Stimulated activated effector memory CD8-positive, alpha-beta T cell treated with anti-CD3 and anti-CD28 coated beads, Interleukin-12 subunit alpha, Interleukin-12 subunit beta, amount 100 ng/mL, for 72 hours (primary cell): Measurements from ENCODE around the gene GABBR2.
"Not testable (repeated sequence)": the region's sequence is repeated elsewhere in the genome, so short reads cannot be mapped to it uniquely, and the experiment has no call there.

Source experiments
- ATAC-seq: fragments of 150-1000 bp; cut with Tn5 transposase; 2 replicates; pipeline ENCODE4 v1.10.0; 2021
- DNase-seq, 2 donors: peaks; one replicate each; pipeline ENCODE4 v3.0.0; 2021 to 2022; ENCODE audit warnings: low spot score in 2 of 2
- H3K27ac Mint-ChIP-seq: one replicate; pipeline ENCODE4 v1.8.0; 2022; ENCODE audit warnings: mild to moderate bottlenecking, mixed read lengths
- H3K36me3 Mint-ChIP-seq: one replicate; pipeline ENCODE4 v1.8.0; 2022; ENCODE audit warnings: mild to moderate bottlenecking, mixed read lengths
- H3K4me1 Mint-ChIP-seq: one replicate; pipeline ENCODE4 v1.8.0; 2022; ENCODE audit warnings: mixed read lengths
- H3K4me3 Mint-ChIP-seq: one replicate; pipeline ENCODE4 v1.8.0; 2022; ENCODE audit warnings: mild to moderate bottlenecking, mixed read lengths
- H3K9me3 Mint-ChIP-seq: one replicate; pipeline ENCODE4 v1.8.0; 2022; ENCODE audit warnings: mixed read lengths

The GABBR2 gene

DNA sequence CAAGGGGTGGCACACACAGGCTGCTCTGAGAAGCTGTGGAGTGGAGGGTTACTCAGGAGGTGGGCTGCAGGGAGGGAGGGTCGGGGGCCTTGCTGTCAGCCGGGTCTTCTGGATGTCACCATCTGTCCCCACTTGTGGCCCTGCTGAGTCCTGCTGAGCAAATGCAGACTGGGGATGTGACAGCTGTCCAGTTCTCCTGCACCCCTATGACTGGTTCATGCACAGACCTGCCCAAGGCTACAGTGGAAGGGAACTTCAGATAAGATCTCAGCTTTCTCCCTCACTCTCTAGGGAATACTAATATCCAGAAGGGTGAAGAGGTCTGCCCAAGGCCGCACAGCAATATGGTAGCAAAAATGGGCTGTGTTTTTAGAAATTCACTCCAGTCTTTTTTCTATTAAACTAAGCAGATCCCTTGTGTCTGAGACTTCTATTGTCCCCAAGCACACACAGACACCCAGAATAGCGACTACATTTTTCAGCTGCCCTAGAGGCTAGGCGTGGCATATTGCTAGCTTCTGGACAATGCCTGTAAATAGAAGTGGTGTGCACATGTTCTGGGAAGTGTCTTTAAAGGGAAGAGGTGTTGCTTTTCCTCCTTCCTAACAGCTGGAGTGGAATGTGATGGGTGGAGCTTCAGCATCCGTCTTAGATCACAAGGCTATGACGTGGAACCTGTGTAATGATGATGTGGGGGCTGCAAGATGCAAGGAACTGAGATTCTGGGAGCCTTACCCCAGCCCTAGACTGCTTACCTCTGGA, 402.2 kb downstream of the GABBR2 start:
- DNase-seq, result no peak
- Mint-ChIP-seq H3K27ac (no peak overlapping the region), H3K9me3 (no peaks in the 10 kb centered on the region), H3K36me3 (no peaks in the 10 kb centered on the region), H3K4me1 (no peaks in the 10 kb centered on the region), H3K4me3 (no peak overlapping the region)
- ATAC-seq, result no peak

DNA sequence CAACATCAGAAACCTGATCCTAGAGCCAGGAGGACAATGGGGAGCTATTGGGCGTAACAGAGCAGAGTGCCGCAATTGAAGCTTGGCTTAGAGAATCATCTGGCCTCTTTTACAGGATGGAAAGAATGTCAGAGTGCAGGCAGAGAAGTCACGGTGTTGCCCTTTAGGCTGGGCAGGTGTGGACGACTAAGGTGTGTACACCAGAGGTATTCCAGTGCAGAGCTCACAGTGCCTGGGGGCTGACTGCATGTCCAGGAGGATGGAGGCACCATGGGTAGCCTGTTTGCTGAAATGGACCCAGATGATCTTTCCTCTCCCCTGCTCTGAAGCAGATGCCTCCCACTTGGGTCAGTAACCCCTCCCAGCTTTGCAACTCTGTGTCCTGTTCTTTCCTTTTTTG, 404.4 kb downstream of the GABBR2 start:
- Mint-ChIP-seq H3K27ac (no peak overlapping the region), H3K36me3 (no peaks in the 10 kb centered on the region)

GRCh38 chr9:98303633-98304125, 405.1 kb downstream of the GABBR2 start:
- Mint-ChIP-seq H3K36me3 (no peaks in the 10 kb centered on the region), H3K4me3 (no peak overlapping the region), H3K27ac (no peak overlapping the region), H3K4me1 (no peaks in the 10 kb centered on the region), H3K9me3 (no peaks in the 10 kb centered on the region)
- ATAC-seq, result no peak
- DNase-seq, result no peak

More for the DNA sequence above, 404.4 kb downstream of the GABBR2 start:
- Mint-ChIP-seq H3K4me3 (no peak overlapping the region), H3K4me1 (no peaks in the 10 kb centered on the region), H3K9me3 (no peaks in the 10 kb centered on the region)
- DNase-seq (no peak), ATAC-seq (no peak)

DNA sequence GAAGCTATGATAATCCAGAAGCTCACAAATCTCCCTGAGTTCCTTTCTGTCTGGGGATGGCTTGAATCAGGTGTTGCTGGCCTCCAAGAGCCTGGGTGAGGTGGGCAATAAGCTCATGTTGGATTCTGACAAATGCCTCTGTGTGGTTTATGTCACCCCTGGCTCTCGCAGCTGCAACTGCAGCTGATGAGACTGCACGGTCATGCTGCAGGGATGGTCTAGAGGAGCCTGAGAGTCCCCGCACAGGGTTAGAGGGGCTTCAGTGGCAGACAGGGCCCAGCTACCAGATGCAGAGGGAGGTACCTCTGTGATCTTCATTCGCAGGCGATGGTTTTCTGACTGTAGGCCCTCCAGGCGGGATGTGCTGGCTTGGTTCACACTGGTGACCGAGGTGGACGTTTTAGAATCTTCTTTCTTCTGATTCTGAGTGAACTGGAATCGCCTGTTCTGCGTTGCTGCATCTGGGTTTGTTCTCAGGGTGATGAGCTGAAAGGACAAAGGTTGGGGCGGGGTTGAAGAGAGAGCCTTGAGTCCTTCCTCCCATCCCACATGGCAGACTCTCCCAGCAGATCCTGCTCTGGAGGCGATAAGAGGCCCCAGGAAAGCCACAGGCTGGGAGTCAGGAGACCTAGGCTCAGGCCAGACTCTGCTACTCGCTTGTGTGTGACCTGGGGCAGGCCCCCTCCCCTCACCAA, 405.6 kb downstream of the GABBR2 start:
- Mint-ChIP-seq H3K4me1 (no peaks in the 10 kb centered on the region), H3K9me3 (no peaks in the 10 kb centered on the region), H3K4me3 (no peak overlapping the region), H3K36me3 (no peaks in the 10 kb centered on the region), H3K27ac (no peak overlapping the region)
- no peak for ATAC-seq
- no peak for DNase-seq

GRCh38 chr9:98302150-98302549, 406.6 kb downstream of the GABBR2 start:
- H3K9me3 Mint-ChIP-seq, result no peaks in the 10 kb centered on the region
- no peak for ATAC-seq

GRCh38 chr9:98300611-98301010, 408.1 kb downstream of the GABBR2 start:
- Mint-ChIP-seq H3K36me3 (no peaks in the 10 kb centered on the region), H3K4me1 (no peaks in the 10 kb centered on the region), H3K4me3 (no peak overlapping the region), H3K27ac (no peak overlapping the region), H3K9me3 (no peaks in the 10 kb centered on the region)
- ATAC-seq (no peak), DNase-seq (no peak)

More at GRCh38 chr9:98302150-98302549, 406.6 kb downstream of the GABBR2 start:
- DNase-seq, result no peak
- Mint-ChIP-seq H3K27ac (no peak overlapping the region), H3K4me1 (no peaks in the 10 kb centered on the region), H3K36me3 (no peaks in the 10 kb centered on the region), H3K4me3 (no peak overlapping the region)

DNA sequence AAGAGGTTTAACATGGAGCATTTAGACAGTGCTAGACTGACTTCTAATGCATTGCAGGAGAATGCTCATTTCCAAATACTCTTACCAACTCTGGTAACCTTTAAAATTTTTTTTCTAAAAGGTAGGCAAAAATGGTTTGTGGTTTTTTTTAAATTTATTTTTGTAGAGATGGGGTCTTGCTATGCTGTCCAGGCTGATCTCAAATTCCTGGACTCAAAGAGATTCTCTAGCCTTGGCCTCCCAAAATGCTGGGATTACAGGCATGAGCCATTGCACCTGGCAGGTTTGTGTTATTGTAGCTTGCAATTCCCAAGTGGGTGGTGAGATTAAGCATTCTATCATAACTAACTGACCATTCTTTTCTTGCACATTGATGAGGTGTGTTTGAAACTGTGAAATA, 410.3 kb downstream of the GABBR2 start:
- H3K4me1 Mint-ChIP-seq, result no peaks in the 10 kb centered on the region
- H3K4me3 Mint-ChIP-seq, result no peak overlapping the region
- no peaks in the 10 kb centered on the region for H3K36me3 Mint-ChIP-seq
- no peak for DNase-seq
- H3K9me3 Mint-ChIP-seq, result no peaks in the 10 kb centered on the region
- no peak for ATAC-seq
- no peak overlapping the region for H3K27ac Mint-ChIP-seq

DNA sequence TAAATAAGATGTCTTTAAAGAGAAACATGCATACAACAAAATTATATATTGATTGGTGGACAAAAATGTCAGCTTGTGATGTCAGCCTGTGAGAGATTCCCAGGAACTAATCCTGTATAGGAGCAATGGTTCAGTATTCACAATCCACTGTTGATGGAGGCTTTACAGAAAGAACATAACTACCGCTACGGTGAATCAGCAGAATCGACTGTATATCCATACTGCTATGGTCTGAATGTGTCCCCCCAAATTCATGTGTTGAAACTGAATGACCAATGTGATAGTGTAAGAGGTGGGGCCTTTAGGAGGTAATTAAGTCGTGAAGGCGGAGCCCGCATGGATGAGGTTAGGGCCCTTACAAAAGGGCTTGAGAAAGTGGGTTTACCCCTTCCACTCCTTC, 412.9 kb downstream of the GABBR2 start:
- no peak for ATAC-seq
- Mint-ChIP-seq H3K27ac (no peak overlapping the region), H3K36me3 (no peaks in the 10 kb centered on the region), H3K4me3 (no peak overlapping the region), H3K4me1 (no peaks in the 10 kb centered on the region), H3K9me3 (no peaks in the 10 kb centered on the region)
- DNase-seq, result no peak

GRCh38 chr9:98291820-98292219, 416.9 kb downstream of the GABBR2 start:
- H3K4me3 Mint-ChIP-seq, result no peak overlapping the region

GRCh38 chr9:98290411-98290810, 418.3 kb downstream of the GABBR2 start:
- DNase-seq (no peak), ATAC-seq (no peak)
- Mint-ChIP-seq H3K4me3 (no peak overlapping the region), H3K36me3 (no peaks in the 10 kb centered on the region), H3K9me3 (no peaks in the 10 kb centered on the region), H3K4me1 (no peaks in the 10 kb centered on the region), H3K27ac (no peak overlapping the region)

More at GRCh38 chr9:98291820-98292219, 416.9 kb downstream of the GABBR2 start:
- Mint-ChIP-seq H3K4me1 (no peaks in the 10 kb centered on the region), H3K27ac (no peak overlapping the region), H3K36me3 (no peaks in the 10 kb centered on the region), H3K9me3 (no peaks in the 10 kb centered on the region)
- DNase-seq (no peak), ATAC-seq (no peak)

DNA sequence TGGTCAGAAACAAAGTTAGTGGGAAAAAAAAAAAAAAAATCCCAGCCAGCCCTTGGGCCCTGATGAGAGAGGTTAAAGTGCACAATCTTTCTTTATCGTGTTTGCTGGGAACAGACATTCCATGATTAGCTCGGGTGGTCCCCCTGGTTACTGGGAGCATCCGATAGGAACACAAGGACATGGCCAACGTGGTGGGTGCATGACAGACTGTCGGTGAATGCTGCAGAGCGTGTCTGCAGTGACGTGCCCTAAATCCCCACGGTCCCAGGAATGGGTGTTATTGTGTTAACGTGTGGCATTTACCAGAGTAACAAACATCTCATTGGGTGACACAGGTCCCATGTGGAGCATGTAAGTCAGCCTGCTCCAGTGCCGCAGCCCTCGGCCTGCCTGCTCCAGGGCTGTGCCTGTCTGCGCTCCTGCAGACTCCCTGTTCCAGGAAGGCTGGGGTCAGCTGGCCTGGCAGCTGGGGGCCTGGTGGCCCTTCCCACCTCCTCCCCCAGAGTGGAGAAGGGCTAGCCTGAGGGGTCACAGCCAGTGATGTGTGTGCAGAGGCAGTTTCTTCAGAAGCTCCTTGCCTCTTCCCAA, 419.0 kb downstream of the GABBR2 start:
- Mint-ChIP-seq H3K9me3 (no peaks in the 10 kb centered on the region), H3K27ac (no peak overlapping the region), H3K36me3 (no peaks in the 10 kb centered on the region), H3K4me3 (no peak overlapping the region), H3K4me1 (no peaks in the 10 kb centered on the region)
- no peak for DNase-seq
- no peak for ATAC-seq

GRCh38 chr9:98288881-98289280, 419.9 kb downstream of the GABBR2 start:
- Mint-ChIP-seq H3K27ac (no peak overlapping the region), H3K4me1 (no peaks in the 10 kb centered on the region), H3K4me3 (no peak overlapping the region), H3K36me3 (no peaks in the 10 kb centered on the region), H3K9me3 (no peaks in the 10 kb centered on the region)
- ATAC-seq, result no peak
- DNase-seq, result no peak

DNA sequence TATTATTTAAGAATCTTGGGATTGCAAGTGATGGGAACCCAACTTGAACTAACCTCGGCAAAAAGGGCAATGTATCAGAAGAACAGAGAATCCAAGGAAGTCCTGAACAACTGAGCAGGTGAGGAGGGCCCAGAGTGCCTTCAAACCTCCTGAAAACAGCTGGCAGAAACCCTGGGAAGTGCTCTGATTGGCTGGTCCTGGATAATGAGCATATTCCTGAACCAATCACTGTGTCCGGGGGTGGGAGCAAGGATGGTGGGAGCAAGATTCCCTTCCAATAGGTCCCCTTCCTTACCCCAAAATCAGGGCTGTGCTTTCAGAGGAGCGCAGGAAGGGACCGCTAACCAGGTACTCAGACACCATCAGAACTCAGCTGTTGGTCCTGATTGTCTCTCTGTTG, 421.4 kb downstream of the GABBR2 start:
- Mint-ChIP-seq H3K36me3 (no peaks in the 10 kb centered on the region), H3K27ac (no peak overlapping the region), H3K9me3 (no peaks in the 10 kb centered on the region), H3K4me1 (no peaks in the 10 kb centered on the region), H3K4me3 (no peak overlapping the region)
- DNase-seq (no peak), ATAC-seq (no peak)

DNA sequence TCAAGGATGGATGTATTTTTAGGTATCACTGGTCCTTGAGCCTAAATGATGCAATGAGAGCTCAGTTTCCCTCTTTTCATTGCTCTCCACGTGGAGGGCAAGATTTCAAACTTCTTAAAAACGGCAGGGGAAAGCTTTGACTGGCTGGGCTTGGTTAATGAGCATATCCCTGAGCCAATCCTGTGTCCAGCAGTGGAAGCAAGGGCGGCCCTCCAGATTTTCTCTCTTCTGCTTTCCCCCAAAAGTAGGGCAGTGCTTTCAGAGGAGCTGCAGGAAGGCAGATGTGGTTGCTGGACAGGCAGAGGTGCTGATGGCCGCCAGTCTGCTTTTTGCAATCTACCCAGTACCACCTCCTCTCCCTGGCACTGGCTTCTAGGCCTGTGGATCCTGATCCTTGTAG, 423.3 kb downstream of the GABBR2 start:
- Mint-ChIP-seq H3K4me1 (no peaks in the 10 kb centered on the region), H3K9me3 (no peaks in the 10 kb centered on the region), H3K4me3 (no peak overlapping the region), H3K27ac (no peak overlapping the region), H3K36me3 (no peaks in the 10 kb centered on the region)
- ATAC-seq (no peak), DNase-seq (no peak)

- no peaks in the 10 kb centered on the region for H3K9me3 Mint-ChIP-seq
- no peaks in the 10 kb centered on the region for H3K36me3 Mint-ChIP-seq
- H3K4me1 Mint-ChIP-seq, result no peaks in the 10 kb centered on the region
- ATAC-seq (no peak), DNase-seq (no peak)
- no peak overlapping the region for H3K27ac Mint-ChIP-seq
- H3K4me3 Mint-ChIP-seq, result no peak overlapping the region
These were observed 424.0 kb downstream of the GABBR2 start for GRCh38 chr9:98284754-98285153.

GRCh38 chr9:98283143-98283542, 425.6 kb downstream of the GABBR2 start:
- not testable (repeated sequence) for H3K27ac Mint-ChIP-seq, H3K36me3 Mint-ChIP-seq, H3K4me3 Mint-ChIP-seq, H3K4me1 Mint-ChIP-seq, ATAC-seq, H3K9me3 Mint-ChIP-seq, DNase-seq
